T-helper 9 cell (primary cell): ENCODE results near the gene FBXO17.

Experiments
- DNase-seq: peaks from one replicate; pipeline ENCODE4 v3.0.0-alpha.2; 2020

Gene FBXO17

DNA sequence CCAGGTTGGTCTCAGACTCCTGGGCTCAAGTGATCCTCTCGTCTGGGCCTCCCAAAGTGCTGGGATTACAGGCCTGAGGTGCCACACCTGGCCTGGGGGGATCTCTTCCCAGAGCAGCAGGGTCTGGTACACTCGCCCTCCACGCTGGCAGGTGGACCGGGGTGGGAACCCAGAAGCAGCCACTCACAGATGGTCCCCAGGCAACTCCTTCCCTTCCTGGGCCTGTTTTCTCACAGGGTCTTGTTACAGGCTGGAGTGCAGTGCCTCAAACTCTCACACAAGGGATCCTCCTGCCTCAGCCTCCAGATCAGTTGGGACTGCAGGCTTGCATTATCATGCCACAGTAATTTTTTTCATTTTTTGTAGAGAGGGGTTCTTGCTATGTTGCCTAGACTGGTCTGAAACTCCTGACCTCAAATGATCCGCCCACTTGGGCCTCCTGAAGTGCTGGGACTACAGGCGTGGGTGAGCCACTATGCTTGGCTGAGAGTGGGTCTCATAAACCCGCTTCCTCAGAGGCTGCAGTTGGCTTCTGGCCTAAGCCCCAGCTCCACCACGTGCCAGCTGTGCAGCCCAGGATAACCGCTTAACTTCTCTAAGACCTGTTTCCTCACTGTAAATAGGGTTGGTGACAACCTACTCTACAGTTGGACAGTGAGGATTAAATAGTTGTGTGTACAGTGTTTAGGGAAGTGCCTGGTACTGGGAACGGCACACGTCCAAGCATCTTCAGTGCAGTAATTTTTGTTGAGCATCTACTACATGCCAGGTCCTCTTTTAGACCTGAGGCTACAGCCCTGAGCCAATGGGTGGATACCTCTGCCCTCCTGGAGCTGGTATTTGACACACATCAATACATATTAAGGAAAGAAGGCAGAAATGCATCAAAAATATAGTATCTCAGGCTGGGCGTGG is 62.7 kb downstream of the FBXO17 start:
- DNase-seq: no peak

DNA sequence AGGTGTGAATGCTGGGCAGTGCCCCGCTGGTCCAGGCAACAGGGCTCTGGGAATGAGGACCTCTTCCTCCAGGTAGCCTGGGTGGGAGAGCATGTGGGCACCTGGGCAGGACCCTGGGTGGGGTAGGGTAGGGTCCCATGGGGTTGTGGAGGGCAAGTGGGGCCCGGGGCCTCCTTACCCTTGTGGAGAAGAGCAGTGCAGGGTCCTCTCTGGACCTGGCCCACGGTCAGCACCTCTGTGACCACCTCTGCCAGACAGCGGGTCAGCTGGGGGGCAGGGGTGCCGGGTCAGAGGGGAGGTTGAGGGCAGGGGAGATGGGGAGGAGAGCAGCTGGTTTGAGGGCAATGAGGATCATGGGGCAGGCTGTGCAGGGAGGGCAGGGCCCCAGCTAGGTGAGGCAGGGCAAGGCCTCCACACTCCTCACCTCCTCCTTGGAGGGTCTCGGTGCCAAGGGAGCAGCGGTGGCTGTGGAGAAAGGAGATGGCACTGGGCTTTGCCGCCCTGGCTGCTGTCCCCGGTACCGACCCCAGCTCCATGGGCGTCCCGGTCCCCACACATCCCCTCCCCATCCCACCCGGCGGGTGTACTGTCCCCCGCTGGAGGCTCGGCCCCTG is 64.0 kb downstream of the FBXO17 start:
- no peak for DNase-seq

- DNase-seq: no peak
Measured at GRCh38 chr19:38910488-38910887, 65.1 kb downstream of the FBXO17 start.

DNA sequence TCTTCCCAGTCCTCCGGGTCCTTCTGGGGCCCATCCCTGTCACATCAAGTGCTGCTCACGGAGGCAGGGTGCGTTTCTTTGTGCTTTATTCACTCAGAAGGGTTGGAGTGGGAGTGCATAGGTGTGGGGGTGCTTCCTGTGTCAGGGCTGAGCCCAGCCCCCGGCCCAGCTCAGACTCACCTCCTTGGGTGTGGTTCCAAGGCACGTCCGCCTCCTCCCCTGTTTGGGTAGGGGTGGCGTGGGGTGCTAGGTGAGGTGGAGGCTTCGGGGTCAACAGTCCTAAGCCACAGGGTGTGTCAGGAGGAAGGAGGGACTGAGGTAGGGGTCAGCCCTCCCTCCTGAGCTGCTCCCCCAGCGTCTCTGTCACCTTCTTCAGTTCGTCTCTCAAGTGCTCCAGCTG is 66.6 kb downstream of the FBXO17 start:
- DNase-seq: no peak

DNA sequence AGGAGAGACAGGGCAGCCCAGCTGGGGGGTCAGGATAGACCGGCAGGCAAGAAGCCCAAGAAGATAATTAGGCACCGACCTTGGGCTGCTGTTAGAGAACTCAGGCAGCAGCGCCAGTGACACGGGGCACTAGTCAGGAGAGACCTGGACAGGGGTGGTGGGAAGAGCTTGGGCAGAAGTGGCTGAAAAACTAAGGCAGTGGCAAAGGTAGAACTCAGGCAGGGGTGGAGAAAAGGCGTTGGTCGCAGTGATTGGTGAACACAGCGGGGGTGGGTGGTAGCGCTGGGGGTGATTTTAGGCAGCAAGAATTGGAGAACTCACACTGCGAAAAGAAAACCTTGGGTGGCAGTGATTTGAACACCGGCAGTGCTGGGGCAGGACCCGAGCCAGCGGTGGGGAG is 67.9 kb downstream of the FBXO17 start:
- DNase-seq: no peak

- DNase-seq: no peak
Measured at GRCh38 chr19:38907227-38907626, 68.3 kb downstream of the FBXO17 start.

DNA sequence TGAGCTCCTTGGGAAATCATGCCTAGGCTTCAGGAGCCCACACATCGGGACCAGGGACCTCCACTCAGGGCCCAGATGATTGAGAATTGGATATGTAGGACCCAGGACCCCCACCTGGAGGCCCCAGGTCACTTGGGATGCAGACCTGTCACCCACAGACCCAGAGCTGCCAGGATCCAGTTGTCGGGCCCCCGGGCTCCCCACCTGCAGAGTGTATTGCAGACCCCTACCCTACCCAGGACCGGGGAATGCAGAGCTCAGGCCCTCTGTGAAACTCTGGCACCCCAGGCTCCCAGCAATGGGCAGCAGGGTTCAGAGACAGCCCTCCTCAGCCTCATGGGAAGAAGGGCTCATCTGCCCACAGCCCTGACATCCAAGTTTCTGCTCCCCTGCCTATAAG is 69.9 kb downstream of the FBXO17 start:
- no peak for DNase-seq

- no peak for DNase-seq
Measured at GRCh38 chr19:38904581-38905539, 70.7 kb downstream of the FBXO17 start.

DNA sequence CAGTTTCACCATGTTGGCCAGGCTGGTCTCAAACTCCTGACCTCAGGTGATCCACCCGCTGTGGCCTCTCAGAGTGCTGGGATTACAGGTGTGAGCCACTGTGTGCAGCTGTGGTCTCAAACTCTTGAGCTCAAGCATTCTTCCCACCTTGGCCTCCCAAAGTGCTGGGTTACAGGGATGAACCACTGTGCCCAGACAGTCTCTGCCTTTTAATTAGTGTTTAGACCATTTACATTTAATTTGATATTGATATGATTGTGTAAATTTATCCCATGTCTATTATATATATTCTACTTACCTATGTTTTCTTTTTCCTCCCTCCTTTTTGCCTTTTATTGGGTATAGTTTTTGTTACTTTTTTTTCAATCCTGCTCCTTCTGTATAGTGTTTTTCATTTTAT is 73.9 kb downstream of the FBXO17 start:
- DNase-seq: no peak

DNA sequence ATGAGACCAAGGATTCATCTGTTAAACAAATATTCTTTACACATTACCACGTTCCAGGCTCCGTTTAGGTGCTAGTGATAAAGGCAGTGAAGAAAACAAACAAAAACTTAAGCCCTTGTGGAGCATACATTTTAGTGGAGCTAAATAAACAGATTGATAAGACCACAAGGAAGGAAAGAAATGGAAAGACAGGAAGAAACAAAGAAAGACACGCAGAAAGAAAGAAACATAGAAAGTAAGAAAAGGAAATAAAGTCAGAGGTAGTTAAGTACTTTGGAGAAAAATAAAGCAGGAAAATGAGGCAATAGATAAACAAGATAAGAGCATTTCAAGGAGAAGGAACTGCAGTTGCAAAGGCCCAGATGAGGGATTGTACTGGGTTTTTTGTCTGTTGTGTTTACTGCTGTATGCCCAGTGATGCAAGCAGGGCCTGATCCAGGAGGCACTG is 74.8 kb downstream of the FBXO17 start:
- no peak for DNase-seq

DNA sequence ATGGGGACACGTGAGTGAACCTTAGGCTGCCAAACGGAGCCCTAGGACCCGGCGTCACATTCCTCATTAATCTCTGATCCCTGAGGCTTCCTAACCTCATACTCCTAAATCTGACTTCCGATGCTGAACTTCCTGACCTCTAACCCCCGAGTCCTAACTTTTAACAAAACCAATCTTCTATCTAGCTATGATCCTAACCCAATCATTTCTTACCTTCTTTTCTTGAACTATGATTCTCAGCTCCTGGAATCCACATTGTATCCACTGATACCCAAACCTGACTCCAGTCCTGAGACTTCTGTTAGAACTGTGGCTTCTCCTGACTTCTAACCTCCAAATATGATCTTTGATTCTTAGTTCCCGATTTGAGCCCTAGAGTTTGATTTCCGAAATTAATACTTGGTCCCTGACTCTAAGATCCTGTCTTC is 75.3 kb downstream of the FBXO17 start:
- DNase-seq: no peak

- peak; percentile 97 for DNase-seq
Measured at GRCh38 chr19:38899447-38900201, 75.9 kb downstream of the FBXO17 start, which contains the start of the genes NFKBIB and SIRT2. Gene NFKBIB (plus strand): TSS chr19:38899969. CDS start chr19:38900033, 64 bp downstream. Gene SIRT2 (minus strand): TSS chr19:38899618. CDS start chr19:38899521, 97 bp downstream.

- no peak for DNase-seq
Measured at GRCh38 chr19:38898788-38899446, 76.6 kb downstream of the FBXO17 start.

DNA sequence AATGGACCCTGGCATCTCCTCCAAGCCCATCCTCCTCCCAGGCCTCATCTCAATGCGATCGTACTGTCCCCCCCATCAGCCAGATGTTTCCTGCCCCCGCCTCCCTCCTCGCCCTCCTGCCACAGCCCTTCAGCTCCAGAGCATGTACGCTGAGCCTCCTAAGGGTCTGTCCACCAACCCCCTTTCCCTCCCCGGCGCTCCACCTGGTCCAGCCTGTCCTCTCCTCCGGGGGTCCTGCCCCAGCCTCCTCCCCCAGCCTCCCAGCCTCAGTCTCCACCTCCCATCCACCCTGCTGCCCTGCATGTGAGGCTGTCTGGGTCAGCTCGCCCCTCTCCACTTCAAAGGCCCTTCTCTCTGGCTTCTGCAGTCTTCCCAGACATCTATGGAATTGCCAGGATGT is 80.6 kb downstream of the FBXO17 start:
- DNase-seq: no peak

GRCh38 chr19:38893341-38893771 is 82.2 kb downstream of the FBXO17 start:
- DNase-seq: no peak

- no peak for DNase-seq
Measured at GRCh38 chr19:38892841-38893240, 82.7 kb downstream of the FBXO17 start.

DNA sequence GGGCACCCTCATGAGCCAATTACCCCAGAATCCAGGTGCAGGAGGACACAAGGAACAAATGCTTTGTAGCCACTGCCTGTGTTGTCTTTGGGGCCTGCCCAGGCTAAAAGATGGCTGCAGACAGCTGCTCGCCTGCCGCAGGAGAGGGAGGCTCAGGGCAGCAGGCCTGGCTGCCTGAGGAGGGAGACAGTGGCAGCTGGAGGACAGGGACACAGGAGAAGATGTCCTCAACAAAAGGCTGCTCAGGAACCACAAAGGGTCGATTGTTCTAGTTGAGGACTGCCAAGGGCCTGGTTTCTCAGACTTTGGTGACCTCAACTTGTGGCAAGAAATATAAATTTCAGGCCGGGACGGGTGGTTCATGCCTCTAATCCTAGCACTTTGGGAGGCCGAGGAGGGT is 83.8 kb downstream of the FBXO17 start:
- no peak for DNase-seq
